Cardiac muscle cell (in vitro differentiated cells and primary cell): ENCODE results near the gene GRID1. TPM values are rescaled to one million over a fixed set of nuclear protein-coding genes. Genes with fewer than 3 reads are reported as not detected.

ENCODE experiments used
- DNase-seq, 2 donors: peaks; one replicate each; pipeline versions ENCODE4 v3.0.0 to v3.0.0-alpha.2; 2010 to 2017; ENCODE audit warnings: low read depth in 1 of 2, low spot score in 1 of 2
- H3K27ac ChIP-seq: fragments of 200-600 bp; sonication (generic); 2 replicates; pipeline ENCODE4 v1.5.1; 2016
- H3K27me3 ChIP-seq: fragments of 200-600 bp; sonication (generic); 2 replicates; pipeline ENCODE4 v1.6.0; 2016; ENCODE audit warnings: control low read depth
- H3K36me3 ChIP-seq: fragments of 200-600 bp; sonication (generic); 2 replicates; pipeline ENCODE4 v1.5.1; 2016; ENCODE audit warnings: control low read depth
- H3K4me1 ChIP-seq: fragments of 200-600 bp; sonication (generic); 2 replicates; pipeline ENCODE4 v1.8.1; 2017; ENCODE audit warnings: low read depth, mild to moderate bottlenecking, mixed run types
- H3K4me3 ChIP-seq: fragments of 200-600 bp; sonication (generic); 2 replicates; pipeline ENCODE4 v1.5.1; 2016; ENCODE audit warnings: mild to moderate bottlenecking
- H3K9me3 ChIP-seq: fragments of 200-600 bp; sonication (generic); 2 replicates; pipeline ENCODE4 v1.5.1; 2017; ENCODE audit warnings: low read depth, mild to moderate bottlenecking, control low read depth
- polyA plus RNA-seq: library from polyadenylated mRNA; unstranded; fragments of >200 nt; fragmentation: Nextera tagmentation; extraction: Ambion mirVana; gene quantifications from 2 replicates; pipeline ENCODE4 v1.2.1, GENCODE V29; 2016
- total RNA-seq: library from RNA; depleted of rRNA; stranded (reverse); fragments of >200 nt; gene quantifications from 2 replicates; pipeline ENCODE4 v1.2.3, GENCODE V29; 2016
- TF ChIP-seq, protein P1 (sequence below): IDR thresholded peaks from 2 replicates; pipeline ENCODE4 v1.5.1; 2012; ENCODE audit warnings: low read depth, mild to moderate bottlenecking, low read length

The GRID1 gene
- total and polyA plus RNA-seq, 2 experiments from 2014 or later, result 1.5 to 1.6 TPM

- Histone ChIP-seq H3K4me1 (peaks cover 5% of the 10 kb centered on the region), H3K36me3 (no peaks in the 10 kb centered on the region), H3K4me3 (no peak overlapping the region), H3K9me3 (no peaks in the 10 kb centered on the region), H3K27ac (no peak overlapping the region), H3K27me3 (no peaks in the 10 kb centered on the region)
- TF ChIP-seq, protein P1, sequence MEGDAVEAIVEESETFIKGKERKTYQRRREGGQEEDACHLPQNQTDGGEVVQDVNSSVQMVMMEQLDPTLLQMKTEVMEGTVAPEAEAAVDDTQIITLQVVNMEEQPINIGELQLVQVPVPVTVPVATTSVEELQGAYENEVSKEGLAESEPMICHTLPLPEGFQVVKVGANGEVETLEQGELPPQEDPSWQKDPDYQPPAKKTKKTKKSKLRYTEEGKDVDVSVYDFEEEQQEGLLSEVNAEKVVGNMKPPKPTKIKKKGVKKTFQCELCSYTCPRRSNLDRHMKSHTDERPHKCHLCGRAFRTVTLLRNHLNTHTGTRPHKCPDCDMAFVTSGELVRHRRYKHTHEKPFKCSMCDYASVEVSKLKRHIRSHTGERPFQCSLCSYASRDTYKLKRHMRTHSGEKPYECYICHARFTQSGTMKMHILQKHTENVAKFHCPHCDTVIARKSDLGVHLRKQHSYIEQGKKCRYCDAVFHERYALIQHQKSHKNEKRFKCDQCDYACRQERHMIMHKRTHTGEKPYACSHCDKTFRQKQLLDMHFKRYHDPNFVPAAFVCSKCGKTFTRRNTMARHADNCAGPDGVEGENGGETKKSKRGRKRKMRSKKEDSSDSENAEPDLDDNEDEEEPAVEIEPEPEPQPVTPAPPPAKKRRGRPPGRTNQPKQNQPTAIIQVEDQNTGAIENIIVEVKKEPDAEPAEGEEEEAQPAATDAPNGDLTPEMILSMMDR, result no peak
- DNase-seq, result no peak
Observed at GRCh38 chr10:85647741-85648140, 718.9 kb downstream of the GRID1 start.

DNA sequence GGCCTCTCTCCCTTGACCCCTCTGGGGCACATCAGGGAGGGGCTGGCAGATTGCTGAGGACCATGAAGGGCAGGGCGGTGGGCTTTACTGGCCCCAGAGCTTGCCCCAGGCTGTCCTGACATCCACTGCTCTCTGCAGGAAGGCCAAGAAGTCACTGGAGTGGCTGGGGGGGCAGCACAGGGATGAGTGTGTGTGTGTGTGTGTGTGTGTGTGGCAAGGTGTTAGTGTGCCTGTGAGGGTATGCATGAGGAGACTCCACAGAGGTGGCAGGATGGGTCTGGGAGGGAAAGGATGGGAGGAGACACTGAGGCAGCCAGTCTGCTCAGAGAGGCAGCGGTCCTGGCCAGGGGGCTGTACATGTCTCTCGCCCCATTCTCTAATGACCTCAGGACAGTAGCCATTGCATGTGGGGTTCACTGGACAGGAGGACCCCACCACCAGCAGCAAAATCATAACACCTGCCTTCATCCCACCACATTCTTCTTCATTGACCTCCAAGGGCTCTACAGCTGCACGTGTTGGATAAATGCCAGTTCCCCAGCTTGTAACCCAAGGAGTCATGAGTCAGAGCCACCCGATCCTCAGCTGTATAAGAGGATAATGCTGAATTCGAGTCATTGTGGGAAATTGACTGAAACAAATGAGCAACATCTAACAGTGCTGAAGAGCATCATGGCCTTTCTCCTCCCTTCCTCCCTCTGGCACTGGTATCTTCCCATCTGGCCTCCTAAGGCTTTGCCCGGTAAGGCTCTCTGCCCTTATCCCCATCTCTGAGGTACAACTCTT, 720.5 kb downstream of the GRID1 start:
- TF ChIP-seq, protein P1, result no peak
- H3K9me3 ChIP-seq, result no peaks in the 10 kb centered on the region
- H3K27ac ChIP-seq, result no peak overlapping the region
- no peak overlapping the region for H3K4me3 ChIP-seq
- no peaks in the 10 kb centered on the region for H3K36me3 ChIP-seq
- no peak for DNase-seq
- no peaks in the 10 kb centered on the region for H3K27me3 ChIP-seq
- peaks cover 14% of the 10 kb centered on the region for H3K4me1 ChIP-seq

- H3K9me3 ChIP-seq, result no peaks in the 10 kb centered on the region
- H3K4me1 ChIP-seq, result peaks cover 14% of the 10 kb centered on the region
- DNase-seq, result no peak
- TF ChIP-seq, protein P1, result no peak
- H3K27me3 ChIP-seq, result no peaks in the 10 kb centered on the region
- no peak overlapping the region for H3K4me3 ChIP-seq
- H3K36me3 ChIP-seq, result no peaks in the 10 kb centered on the region
- no peak overlapping the region for H3K27ac ChIP-seq
Observed at GRCh38 chr10:85645053-85645452, 721.5 kb downstream of the GRID1 start.

- H3K27ac ChIP-seq, result no peak overlapping the region
- no peaks in the 10 kb centered on the region for H3K27me3 ChIP-seq
- H3K36me3 ChIP-seq, result no peaks in the 10 kb centered on the region
- no peak for DNase-seq
- no peaks in the 10 kb centered on the region for H3K9me3 ChIP-seq
- H3K4me3 ChIP-seq, result no peak overlapping the region
- TF ChIP-seq, protein P1, result no peak
- H3K4me1 ChIP-seq, result peaks cover 14% of the 10 kb centered on the region
Observed at GRCh38 chr10:85643845-85644525, 722.6 kb downstream of the GRID1 start.

GRCh38 chr10:85643171-85643844, 723.3 kb downstream of the GRID1 start:
- TF ChIP-seq, protein P1, result no peak
- Histone ChIP-seq H3K4me1 (peaks cover 14% of the 10 kb centered on the region), H3K36me3 (no peaks in the 10 kb centered on the region), H3K27ac (peak overlapping the region; percentile 34), H3K4me3 (no peak overlapping the region), H3K9me3 (no peaks in the 10 kb centered on the region), H3K27me3 (no peaks in the 10 kb centered on the region)
- no peak for DNase-seq
